GM12875 (cell line): ENCODE measurements around the gene MYT1.

Experiments
- H3K4me3 ChIP-seq: one replicate; pipeline ENCODE4 v1.5.1; 2011; ENCODE audit warnings: low read depth, low read length, control low read depth
- TF ChIP-seq, protein P1 (sequence below): IDR thresholded peaks from 2 replicates; pipeline ENCODE4 v1.5.1; 2011; ENCODE audit warnings: low read depth, mild to moderate bottlenecking, control low read depth, inconsistent platforms, low read length, moderate library complexity, borderline replicate concordance; ENCODE audit not compliant: insufficient read depth

MYT1 gene

DNA sequence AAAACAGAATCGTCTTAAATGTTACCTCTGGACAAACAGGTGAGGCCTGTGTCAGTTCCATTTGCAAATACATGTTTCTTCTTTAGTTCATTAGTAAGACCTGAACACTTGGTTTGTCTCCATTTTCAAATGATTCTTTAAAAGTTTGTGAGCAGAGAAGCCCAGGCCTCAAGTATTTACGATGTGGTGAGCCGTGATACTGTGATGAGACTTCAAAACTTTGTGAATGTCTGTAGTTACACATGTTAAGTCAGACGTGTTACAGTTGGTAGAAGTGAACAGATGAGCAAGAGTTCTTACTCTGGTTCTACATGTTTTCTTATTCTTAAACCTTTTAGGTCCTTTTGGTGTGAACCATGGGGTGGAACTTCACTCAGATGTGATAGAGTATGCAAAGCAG is 99.8 kb downstream of the MYT1 start:
- H3K4me3 ChIP-seq: no peak overlapping the region
- TF ChIP-seq, protein P1, sequence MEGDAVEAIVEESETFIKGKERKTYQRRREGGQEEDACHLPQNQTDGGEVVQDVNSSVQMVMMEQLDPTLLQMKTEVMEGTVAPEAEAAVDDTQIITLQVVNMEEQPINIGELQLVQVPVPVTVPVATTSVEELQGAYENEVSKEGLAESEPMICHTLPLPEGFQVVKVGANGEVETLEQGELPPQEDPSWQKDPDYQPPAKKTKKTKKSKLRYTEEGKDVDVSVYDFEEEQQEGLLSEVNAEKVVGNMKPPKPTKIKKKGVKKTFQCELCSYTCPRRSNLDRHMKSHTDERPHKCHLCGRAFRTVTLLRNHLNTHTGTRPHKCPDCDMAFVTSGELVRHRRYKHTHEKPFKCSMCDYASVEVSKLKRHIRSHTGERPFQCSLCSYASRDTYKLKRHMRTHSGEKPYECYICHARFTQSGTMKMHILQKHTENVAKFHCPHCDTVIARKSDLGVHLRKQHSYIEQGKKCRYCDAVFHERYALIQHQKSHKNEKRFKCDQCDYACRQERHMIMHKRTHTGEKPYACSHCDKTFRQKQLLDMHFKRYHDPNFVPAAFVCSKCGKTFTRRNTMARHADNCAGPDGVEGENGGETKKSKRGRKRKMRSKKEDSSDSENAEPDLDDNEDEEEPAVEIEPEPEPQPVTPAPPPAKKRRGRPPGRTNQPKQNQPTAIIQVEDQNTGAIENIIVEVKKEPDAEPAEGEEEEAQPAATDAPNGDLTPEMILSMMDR: no peak

DNA sequence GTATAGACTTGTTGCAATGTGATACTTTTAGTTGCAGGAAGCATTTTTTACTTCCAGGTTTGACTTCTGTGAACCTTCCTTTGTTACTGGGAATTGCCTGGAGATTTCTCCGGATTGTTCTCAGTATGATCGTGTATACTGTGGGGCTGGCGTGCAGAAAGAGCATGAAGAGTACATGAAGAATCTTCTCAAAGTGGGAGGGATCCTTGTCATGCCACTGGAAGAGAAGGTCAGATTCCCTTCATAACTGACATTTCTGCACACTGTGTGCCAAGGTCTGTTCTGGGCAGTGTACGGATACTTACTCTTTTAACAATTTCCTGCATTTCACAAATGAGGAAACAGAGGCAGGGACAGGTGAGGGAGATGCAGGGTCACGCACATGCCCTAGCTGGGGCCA is 100.9 kb downstream of the MYT1 start:
- TF ChIP-seq, protein P1: no peak

DNA sequence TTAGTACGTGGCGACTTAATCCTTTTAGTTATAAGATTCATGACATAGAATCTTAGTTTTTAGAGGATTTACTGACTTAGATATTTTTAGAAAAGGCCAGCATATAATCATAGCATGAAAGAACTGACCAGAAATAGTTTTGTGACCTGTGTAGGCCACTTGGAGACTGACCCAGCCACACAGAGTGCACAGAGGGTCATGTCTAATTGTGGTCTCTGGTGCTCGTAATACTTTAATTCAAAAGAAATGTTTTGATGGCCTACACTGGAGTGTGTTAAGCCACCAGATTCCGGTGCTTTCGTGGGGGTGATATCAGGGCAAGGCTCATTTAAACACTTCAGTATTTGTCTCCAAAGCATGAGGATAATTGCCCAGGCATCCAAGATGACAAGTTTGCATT is 102.7 kb downstream of the MYT1 start:
- no peak overlapping the region for H3K4me3 ChIP-seq
- TF ChIP-seq, protein P1: no peak

More for the DNA sequence above, 100.9 kb downstream of the MYT1 start:
- no peak overlapping the region for H3K4me3 ChIP-seq

DNA sequence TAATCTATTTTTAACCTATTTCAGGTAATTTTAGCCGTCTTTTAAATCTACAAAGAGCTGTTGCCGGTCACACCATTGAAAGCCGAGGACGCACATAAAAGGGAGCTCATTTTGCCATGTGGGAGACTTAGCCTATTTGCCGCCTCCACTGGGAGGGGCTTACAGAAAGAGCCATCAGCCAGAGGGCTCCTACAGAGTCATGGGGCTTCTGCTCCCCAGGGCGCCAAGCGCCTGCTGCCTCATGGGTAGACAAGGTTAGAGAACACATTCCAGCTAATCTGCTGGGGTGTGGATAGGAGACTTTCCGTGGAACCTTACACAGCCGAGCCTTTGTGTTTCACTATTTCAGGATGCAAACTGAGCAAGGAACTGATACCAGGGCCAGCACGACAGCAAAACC is 103.9 kb downstream of the MYT1 start:
- no peak overlapping the region for H3K4me3 ChIP-seq
- TF ChIP-seq, protein P1: no peak

DNA sequence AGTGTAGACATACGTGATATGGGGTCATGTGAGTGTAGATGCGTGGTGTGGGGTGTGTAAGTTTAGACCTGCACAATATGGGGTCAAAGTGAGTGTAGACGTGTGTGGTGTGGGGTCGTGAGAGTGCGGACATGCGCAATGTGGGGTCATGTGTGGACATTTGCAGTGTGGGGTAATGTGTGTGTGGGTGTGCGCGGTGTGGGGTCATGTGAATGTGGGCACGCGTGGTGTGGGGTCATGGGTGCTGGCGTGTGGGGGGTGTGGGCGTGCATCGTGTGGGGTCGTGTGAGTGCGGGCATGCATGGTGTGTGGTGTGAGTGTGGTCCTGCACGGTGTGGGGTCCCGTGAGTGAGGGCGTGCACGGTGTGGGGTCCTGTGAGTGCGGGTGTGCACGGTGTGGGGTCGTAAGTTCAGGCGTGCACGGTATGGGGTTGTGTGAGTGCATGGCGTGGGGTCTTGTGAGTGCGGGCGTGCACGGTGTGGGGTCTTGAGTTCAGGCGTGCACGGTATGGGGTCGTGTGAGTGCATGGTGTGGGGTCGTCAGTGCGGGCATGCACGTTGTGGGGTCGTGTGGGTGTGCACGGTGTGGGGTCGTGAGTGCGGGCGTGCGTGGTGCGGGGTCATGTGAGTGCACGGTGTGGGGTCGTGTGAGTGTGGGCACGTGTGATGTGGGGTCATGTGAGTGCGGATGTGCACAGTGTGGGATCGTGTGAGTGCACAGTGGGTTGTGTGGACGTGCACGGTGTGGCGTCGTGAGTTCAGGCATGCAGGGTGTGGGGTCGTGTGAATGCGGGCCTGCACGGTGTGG is 105.6 kb downstream of the MYT1 start:
- TF ChIP-seq, protein P1: no peak

DNA sequence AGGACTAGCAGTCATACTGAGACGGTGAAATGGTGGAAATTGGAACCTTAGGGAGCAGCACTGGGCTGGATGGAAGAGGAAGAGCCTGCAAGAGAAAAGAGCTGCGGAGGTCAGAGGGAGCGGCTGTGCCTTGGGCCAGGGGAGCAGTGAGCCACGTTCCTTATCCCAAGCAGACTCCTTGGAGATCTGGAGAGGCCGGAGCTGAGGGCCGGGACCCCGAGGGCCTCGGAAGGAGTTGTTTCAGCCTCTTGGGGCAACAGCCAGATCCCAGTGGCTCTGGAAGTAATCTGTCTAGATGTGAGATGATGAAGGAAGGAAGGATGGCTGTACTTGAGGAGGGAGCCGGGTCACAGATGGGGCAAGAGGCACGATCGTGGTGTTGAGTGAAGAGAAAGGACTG is 107.4 kb downstream of the MYT1 start:
- TF ChIP-seq, protein P1: no peak
- H3K4me3 ChIP-seq: no peak overlapping the region

More for the DNA sequence above, 105.6 kb downstream of the MYT1 start:
- H3K4me3 ChIP-seq: no peak overlapping the region

DNA sequence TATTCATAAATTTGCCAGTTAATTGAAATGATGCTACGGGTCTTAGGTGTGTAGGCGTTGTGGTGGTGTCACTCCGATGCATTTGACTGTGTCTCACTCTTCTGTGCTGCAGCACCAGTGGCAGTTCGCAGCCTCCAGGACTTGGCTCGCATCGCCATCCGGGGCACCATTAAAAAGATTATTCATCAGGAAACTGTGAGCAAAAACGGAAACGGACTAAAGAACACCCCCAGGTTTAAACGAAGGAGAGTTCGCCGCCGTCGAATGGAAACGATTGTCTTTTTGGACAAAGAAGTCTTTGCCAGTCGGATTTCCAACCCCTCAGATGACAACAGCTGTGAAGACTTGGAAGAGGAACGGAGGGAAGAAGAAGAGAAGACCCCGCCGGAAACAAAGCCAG is 108.9 kb downstream of the MYT1 start:
- H3K4me3 ChIP-seq: no peak overlapping the region
- TF ChIP-seq, protein P1: no peak
